HUDEP-2 (cell line): Measurements from ENCODE around the gene CAPN15.

Experiments
- DNase-seq, 76 experiments: peaks; one replicate each; lab custom pipeline; 2025; ENCODE audit not compliant: unreplicated experiment in 76 of 76; lab: John Stamatoyannopoulos, UW

Gene CAPN15

DNA sequence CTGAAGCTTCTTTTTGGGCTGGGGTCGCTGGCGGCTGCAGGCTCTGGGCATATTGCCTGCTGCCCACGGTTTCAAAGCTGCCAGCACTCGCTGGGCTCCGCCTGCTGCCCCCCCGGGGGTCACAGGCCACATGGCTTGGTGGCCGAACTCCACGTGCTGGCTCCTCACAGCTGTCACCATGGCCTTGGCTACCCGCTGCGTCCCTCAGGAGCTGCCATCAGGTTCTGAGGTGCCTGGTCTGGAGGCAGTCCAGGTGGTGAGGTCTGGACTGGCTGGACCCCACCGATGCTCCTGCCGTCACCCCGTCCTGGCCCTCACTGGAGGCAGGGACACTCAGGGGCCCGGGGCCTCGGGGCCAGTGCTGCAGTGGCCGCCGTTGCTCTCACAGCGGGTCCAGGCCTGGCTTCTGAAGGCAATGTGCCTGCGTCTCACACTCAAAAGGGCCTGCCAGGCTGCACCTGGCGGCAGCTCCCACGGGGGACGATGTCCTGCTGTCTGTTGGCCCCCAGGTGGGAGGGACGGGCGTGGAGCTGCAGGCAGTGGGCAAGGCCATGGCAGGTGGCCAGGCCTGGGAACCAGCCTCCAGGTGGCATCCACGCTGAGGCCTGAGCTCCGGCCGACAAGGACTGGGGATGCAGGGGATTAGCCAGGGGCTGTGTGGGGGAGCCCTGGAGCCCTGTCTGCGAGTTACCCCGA lies 13.3 kb downstream of the CAPN15 start:
- DNase-seq = no peak

DNA sequence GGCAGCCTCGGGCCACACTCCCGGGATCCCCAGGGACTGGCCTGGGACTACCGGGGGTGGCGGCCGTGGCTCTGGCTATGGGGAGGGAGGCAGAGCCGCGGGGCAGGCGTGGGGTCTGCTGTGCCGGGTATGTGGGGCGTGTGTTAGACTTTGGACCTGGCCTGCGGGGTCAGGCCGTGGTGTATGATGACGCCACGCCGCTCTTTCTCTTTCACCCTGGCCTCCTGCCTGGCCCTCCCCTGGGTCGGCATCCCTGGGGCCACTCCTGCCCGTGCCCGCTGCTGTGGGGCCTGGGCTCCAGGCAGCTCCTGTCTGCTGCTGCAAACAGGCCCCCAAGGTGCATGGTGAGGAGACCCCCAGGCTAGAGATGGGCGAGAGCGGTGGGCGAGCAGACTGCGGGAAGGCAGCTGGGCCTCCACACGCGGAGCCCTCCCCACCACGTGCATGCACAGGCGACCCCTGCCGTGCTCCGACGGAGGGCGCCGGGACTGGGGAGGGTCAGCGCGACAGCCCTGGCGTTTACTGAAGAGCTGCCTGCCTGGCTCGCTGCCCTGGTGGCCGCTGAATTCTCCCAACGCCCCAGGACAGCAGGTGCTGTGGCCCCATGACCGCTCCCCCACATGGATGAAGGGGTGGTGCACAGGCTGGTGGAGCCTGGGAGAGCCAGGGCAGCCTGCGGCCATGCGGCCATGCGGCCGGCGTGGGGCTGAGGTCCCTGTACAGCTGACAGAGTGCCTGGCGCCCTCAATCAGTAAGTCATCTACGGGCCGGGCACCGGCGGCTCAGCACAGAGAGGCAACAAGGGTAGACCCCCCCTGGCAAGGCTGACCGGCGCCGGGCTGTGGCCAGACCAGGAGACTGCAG lies 16.0 kb downstream of the CAPN15 start:
- DNase-seq = no peak

GRCh38 chr16:544517-544916 lies 17.0 kb downstream of the CAPN15 start:
- DNase-seq = no peak

DNA sequence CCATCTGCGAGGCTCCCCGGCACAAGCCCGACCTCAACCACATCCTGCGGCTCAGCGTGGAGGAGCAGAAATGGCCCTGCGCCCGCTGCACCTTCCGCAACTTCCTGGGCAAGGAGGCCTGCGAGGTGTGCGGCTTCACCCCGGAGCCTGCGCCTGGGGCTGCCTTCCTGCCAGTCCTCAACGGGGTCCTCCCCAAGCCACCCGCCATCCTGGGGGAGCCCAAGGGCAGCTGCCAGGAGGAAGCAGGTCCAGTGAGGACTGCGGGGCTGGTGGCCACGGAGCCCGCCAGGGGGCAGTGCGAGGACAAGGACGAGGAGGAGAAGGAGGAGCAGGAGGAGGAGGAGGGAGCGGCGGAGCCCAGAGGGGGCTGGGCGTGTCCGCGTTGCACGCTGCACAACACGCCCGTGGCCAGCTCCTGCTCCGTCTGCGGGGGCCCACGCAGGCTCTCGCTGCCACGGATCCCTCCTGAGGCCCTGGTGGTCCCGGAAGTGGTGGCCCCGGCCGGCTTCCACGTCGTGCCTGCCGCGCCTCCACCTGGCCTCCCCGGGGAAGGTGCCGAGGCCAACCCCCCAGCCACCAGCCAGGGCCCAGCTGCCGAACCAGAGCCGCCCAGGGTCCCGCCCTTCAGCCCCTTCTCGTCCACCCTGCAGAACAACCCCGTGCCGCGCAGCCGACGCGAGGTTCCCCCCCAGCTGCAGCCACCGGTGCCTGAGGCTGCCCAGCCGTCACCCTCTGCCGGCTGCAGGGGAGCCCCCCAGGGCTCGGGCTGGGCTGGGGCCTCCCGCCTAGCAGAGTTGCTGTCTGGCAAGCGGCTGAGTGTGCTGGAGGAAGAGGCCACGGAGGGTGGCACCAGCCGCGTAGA lies 19.6 kb downstream of the CAPN15 start:
- peak in 50 of 76 experiments; percentile 10 to 81 (median 52) for DNase-seq

DNA sequence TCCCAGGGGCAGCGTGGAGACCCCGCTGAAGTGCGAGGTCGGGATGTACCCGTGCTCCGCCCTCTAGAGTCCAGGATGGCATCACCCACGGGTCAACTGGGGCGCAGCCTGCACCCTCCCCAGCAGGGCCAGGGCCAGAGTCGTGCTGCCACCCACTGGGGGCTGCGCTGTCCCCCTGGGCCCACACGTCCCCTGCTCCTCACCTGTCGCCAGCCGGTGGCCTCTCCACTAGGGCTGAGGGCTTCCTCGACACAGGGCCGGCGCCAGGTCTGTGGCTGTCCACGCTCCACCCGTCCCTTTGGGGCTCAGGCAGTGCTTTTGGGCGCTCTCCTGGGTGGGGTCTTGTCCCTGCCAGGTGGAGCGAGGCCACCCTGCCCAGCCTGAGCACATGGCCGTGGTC lies 21.1 kb downstream of the CAPN15 start:
- DNase-seq = no peak

DNA sequence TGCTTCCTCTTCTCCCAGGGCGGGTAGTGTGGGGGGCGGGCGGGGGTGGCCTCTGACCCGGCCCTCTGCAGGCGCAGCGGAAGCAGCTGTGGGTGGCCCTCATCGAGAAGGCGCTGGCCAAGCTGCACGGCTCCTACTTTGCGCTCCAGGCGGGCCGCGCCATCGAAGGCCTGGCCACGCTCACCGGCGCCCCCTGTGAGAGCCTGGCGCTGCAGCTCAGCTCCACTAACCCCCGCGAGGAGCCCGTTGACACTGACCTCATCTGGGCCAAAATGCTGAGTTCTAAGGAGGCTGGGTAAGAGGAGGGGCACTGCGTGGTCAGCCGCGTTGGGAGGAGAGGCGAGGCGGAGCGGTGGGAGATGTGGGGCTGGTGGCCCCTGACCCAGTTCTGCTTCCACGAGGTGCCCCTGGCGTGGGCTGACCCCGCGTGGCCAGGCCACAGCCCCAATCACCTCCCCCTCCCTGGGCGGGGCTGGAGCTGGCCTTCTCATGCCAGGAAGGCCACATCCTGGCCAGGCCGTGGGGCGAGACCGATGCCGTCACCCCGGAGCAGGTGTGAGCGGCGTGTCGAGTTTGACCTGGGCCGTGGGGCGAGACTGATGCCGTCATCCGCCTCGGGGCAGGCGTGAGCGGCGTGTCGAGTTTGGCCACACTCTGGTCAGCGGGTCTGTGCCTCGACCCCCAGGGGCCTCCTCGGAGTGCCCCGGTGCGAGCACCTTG lies 22.2 kb downstream of the CAPN15 start:
- DNase-seq = no peak

DNA sequence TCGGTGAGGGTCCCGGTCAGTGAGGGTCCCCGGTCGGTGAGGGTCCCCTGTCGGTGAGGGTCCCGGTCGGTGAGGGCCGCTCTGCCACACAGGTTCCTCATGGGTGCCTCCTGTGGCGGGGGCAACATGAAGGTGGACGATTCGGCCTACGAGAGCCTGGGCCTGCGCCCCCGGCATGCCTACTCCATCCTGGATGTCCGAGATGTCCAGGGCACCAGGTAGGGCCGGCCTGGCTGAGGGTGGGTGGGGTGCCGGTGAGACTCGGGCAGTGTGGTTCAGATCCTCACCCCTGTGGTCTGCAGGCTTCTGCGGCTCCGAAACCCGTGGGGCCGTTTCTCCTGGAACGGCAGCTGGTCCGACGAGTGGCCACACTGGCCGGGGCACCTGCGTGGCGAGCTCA lies 23.7 kb downstream of the CAPN15 start:
- DNase-seq = no peak

GRCh38 chr16:552171-552570 lies 24.7 kb downstream of the CAPN15 start:
- no peak for DNase-seq

DNA sequence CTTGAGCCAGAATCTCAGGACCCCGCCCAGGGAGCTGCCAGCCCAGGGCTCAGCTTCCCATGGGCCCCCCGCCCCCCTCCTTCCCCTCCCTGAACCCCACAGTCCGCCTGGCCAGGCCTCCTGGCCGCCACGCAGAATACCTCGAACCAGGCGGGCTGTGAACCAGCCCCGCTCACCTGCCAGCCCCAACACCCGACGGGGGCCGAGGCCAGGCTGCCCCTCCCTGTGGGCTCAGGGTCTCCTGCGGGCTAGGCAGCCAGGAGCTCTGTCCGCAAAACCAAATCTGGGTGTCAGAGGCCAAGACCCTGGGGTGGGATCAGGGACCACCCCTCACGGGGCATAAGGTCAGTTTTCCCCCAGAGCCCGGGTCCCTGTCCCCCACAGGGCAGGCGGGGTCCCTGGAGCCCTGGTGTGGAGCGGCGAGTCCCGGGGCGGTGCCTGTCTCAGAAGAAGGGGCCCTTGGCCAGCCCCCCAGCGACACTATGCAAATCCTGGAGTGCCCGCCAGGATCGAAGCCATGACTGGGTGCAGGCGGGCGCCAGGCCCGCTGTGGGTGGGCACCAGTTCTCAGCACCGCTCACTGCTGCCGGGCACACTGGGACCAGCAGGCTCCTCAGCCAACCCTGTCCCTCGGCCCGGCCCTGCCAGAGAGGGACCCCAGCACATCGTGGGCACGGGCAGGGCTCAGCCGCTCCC lies 26.2 kb downstream of the CAPN15 start:
- DNase-seq = no peak

DNA sequence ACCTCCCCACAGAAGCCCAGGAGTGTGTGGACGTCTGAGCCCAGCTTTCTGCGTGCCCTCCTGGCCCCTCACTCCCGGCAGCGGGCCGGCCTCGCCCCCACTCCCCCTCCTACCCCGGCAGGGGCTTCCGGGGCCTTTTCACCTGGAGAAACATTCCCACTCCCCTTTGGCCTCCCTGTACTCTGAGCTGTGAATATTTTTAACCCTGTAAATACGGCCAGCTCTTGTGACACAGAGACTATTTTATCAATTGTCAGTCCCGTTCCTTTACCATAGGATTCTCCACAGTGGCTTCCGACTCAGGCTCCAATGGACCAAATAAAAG lies 26.7 kb downstream of the CAPN15 start:
- no peak for DNase-seq

- DNase-seq = no peak
These were observed 27.3 kb downstream of the CAPN15 start for GRCh38 chr16:554640-555365.

GRCh38 chr16:555528-556473 lies 28.3 kb downstream of the CAPN15 start:
- peak in 18 of 76 experiments; percentile 10 to 54 (median 22) for DNase-seq

DNA sequence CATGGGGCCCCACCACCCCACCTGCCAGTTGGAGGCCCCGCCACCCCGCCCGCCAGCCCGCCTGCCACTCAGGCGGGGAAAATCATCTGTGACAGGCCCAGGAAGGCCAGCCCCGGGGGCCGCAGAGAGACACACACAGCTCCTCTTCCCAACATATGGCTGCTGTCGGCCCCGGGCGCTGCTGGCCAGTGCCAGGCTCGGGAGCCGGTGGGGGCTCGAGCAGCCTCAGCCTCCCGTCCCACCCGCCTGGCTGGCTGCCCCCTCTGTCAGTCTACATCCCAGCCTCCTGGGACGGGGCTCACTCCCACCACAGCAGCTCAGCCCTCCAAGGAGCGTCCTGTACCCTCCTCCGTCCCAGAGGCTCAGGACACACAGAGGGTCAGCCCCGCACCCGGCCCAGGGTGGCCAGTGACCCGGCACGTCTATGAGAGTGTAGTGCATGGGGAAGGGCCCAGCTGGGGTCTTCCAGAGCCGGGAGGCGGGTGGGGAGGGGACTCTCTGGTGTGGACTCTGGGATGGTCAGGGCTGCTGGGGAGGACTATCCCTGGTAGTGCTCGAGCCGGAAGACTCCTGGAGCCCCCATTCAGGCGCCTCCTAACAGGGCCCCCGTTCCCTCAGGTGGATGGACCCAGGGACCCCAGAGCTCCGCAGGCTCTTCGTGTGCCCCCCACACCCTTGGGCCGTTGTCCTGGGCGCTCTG lies 29.1 kb downstream of the CAPN15 start:
- no peak for DNase-seq

- DNase-seq = no peak
These were observed 30.2 kb downstream of the CAPN15 start for GRCh38 chr16:557463-558297.

DNA sequence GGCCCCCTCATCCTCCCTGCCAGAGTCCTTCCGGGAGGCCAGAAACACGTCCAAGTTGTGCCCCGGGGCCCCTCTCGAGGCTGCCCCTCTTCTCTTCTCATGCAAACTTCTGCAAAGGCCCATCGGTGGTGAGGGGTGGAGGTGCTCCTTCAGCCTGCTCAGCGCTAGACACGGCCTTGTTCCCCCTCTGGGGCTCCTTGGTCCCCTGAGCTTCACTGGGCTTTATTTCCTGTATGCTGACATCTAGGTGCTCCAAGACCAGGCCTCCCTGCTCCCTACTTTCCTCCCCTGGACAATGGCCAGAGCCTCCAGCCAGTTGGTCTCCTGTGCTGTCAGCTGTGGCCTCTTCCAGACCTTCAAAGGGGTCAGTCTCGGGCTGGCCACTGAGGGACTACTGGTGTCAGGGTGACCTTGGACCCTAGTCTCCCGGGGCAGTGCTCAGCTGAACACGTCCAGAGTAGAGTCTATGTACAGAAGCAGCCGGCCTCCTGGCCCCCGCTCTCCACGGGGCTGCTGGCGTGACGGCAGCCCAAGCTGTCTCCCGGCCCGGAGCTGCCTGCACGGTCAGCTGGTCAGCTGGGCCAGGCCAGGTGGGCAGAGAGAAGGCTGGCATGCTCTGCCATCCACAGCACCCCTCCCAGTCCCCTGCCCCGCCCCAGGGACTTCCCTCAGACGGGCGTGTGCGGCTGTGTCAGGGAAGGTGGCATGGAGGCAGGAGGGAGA lies 30.9 kb downstream of the CAPN15 start:
- DNase-seq = peak in 1 of 76 experiments; percentile 65

GRCh38 chr16:559021-559380 lies 31.5 kb downstream of the CAPN15 start:
- no peak for DNase-seq
